ENCODE data around the gene PDE6H.

Gene PDE6H

DNA sequence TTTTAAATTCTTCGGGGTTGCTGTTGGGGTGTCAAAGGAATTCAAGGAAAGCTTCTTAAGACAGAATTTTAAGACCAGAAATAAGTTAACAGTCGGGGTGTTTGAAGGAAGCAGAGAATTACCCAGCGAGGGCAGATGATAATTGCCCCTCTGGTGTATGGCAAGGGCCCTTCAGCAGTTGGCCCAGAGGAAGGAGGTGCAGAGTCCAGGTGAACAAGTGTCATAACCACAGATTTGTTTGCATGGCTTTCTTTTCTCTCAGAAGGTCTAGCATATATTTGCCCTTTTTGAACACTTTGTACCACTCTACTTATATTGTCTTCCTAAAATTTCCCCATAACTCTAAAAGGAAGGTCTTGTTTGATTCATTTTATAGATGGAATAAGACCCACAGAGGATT is 1.8 kb downstream of the PDE6H start:
- DNase-seq (ENCODE audit: low read depth in 3 of 3) = no peak

DNA sequence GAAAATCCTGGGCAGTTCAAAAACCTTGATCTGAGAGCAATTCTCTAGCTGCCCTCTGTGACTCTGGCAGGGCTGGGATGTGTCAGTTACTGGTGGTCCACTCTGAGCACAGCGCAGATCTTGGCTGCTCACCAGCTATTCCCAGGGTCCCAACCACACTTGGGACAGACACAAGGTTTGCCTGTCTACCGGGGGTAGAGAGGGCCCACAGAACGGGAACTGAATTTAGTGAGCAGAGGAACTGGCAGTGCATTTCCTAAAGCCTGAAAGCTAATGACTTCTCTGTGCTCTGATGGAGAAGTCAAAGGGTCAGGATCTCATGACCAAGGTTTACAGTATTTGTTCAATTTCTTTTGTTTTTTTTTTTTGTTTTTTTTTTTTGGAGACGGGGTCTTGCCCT is 2.6 kb downstream of the PDE6H start:
- no peak for DNase-seq (ENCODE audit: low read depth in 3 of 3)

DNA sequence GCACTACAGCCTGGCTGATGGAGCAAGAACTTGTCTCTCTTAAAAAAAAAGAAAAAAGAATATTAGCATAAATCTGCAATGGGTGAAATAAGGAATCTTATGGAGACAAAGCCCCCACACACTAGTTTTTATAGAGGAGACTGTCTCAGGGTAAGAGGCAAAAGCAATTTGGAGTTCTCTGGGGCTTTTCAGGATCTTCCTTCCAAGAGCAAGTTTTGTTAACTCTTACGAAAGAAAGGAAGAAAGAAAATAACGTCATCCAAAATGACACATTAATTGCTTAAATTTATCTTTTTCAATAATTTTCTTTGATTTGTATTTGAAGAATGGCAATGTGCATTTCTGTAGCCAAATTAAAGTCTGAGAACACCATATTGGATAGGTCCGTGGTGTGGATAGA is 3.8 kb downstream of the PDE6H start:
- no peak for DNase-seq (ENCODE audit: low read depth in 3 of 3)

DNA sequence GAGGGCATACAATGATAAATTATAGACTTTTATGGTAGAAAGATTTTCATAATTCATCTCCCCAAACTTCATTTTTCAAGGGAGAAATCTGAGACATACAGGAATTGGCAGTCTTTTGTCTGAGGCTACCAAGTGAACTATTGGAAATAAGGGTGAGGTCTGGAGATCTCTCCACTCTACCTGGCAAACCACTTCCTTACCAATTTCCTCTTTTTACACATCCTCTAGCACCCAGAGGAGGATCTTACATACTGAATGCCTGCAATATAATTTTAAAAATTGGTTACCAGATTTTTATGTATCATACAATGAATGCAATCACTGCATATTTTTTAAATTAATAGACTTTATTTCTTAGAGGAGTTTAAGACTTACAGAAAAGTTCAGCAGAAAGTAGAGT is 6.6 kb downstream of the PDE6H start:
- no peak for DNase-seq (ENCODE audit: low read depth in 3 of 3)

DNA sequence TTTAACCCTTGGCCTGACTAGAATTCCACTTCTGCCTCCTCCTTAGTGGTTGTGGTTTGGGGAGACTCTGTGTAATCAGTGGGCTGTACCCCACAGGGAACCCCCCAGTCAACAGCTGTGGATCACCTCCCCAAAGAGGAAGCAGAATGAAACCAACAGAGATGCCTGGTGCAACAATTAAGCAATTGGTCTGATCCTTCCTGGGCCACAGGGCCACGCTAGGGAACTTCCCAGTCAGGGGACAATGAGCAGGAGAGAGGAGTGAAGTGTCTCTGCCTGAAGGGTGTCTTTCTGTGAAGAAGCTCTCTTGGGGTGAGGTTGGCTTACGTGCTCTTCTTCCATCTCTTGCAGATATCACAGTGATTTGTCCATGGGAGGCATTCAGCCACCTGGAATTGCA is 8.2 kb downstream of the PDE6H start:
- DNase-seq (ENCODE audit: low read depth in 3 of 3) = no peak

DNA sequence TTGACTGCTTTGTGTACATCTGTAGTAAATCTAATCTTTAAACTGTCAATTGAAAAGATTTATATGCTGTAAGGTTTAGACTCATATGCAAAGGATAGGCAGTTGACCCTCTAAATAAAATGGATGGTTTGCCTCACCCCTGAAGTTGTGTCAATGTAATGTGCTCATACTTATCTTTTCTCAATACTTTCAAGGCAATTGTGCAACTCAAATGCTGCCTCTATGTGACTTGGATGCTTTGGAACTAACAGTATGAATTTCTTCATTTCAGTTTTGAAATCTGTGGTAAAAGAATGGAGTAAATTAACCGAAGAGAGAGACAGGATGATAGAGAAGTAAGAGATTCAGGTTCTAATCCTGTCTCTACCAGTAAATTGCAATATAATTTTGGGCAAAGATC is 9.7 kb downstream of the PDE6H start:
- no peak for DNase-seq (ENCODE audit: low read depth in 3 of 3)

DNA sequence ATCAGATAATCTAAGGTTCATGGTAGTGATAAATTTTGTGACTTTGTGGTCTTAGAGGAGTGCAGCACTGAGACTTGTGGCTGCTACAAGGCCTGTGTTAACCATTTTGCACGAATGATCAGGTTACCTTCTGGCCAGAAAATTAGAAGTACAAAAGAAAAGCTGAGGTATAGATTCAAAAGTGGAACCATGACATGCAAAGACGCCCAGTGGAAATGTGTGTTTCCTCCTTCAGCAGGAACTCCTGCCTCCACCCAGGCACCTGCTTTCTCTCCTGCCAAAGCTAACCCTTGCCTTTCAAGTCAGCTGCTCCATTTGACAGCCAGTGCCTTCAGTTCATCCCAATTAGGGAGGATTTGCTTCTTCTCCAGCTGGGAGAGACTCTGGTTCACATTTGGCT is 10.1 kb downstream of the PDE6H start:
- no peak for DNase-seq (ENCODE audit: low read depth in 3 of 3)

DNA sequence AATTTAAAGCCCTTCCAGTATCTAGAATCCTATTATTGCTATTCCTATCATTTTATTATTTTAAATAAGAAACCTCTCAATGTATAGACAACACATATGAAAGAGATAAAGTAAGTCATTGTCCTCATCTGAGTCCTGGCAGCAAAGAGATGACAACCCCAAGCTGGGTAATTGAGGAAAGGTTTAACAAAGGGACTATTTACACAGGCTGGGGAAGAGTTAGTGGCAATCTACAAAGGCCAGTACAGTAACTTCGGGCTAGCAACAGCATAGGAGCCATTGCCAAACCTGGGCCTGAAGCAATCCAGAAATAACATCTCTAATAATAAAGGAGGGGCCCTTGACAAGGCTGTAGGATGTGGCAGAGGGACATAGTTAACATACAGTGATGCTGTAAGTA is 11.2 kb downstream of the PDE6H start:
- no peak for DNase-seq (ENCODE audit: low read depth in 3 of 3)

DNA sequence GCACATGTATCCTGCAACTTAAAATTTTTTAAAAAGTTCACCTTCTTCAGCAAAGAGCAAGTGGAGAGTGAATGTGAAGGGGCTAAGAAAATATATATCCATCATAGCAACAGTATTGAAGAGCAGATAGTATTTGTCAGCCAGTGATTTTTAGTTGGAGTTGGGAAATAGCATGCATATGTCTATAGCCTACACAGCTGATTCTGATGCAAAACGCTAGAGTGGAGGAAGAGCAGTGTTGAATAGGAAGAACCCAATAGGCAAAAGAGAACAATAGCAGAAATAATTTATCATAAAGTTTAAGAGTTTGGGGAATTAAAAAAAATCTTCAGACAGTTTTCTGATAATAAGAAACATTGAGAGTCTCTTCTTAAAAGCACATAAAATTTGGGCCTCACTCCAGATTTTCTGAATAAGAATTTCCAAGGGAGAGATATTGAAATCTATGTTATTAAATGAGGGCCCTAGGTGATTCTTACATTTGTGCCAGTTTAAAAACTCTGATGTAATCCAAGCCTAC is 12.0 kb downstream of the PDE6H start:
- DNase-seq (ENCODE audit: low read depth in 3 of 3) = no peak

DNA sequence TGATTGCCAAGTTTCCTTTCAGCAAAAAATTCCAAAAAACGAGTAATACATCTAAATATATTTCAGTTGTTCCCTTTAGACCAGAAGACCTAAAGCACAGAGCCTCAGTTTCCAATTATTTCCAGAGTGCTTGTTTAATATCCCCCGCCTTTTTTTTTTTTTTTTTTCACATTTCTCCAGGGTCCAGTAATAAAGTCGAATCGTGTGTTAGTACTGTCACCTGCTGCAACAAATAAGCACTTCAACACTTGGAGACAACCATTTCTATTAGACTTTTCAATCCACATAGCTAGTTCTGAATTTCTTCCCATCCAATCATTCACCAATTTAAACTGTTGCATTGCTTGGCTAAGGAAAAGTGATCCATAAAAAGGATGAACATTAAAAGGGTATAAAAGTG is 13.6 kb downstream of the PDE6H start:
- no peak for DNase-seq (ENCODE audit: low read depth in 3 of 3)

DNA sequence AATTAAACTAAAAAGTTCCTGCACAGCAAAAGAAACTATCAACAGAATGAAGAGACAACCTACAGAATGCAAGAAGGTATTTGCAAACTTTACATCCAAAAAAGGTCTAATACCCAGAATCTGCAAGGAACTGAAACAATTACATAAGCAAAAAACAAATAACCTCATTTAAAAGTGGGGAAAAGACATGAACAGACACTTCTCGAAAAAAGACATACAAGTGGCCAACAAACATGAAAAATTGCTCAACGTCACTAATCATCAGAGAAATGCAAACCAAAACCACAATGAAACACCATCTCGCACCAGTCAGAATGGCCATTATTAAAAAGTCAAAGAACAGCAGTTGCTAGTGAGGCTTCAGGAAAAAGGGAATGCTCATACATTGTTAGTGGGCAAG is 15.2 kb downstream of the PDE6H start:
- no peak for DNase-seq (ENCODE audit: low read depth in 3 of 3)

DNA sequence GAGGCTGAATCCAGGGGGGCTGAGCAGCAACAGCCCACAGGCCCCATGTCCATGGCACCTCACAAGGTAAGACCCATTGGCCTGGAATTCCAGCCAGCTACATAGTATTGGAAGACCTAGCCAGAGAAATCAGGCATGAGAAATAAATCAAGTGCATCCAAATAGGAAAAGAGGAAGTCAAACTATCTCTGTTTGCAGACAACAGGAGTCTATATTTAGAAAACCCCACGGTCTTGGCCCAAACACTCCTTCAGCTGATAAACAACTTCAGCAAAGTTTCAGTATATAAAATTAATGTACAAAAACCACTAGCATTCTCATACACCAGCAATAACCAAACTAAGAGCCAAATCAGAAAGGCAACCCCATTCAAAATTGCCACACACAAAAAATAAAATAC is 16.9 kb downstream of the PDE6H start:
- DNase-seq (ENCODE audit: low read depth in 3 of 3) = no peak

DNA sequence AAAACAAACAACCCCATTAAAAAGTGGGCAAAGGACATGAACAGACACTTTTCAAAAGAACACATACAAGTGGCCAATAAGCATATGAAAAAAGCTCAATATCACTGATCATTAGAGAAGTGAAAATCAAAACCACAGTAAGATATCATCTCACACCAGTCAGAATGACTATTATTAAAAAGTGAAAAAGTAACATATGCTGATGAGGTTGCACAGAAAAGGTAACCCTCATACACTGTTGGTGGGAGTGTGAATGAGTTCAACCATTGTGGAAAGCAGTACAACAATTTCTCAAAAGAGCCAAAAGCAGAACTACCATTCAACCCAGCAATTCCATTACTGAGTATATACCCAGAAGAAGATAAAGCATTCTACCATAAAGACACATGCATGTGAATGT is 18.2 kb downstream of the PDE6H start:
- no peak for DNase-seq (ENCODE audit: low read depth in 3 of 3)

DNA sequence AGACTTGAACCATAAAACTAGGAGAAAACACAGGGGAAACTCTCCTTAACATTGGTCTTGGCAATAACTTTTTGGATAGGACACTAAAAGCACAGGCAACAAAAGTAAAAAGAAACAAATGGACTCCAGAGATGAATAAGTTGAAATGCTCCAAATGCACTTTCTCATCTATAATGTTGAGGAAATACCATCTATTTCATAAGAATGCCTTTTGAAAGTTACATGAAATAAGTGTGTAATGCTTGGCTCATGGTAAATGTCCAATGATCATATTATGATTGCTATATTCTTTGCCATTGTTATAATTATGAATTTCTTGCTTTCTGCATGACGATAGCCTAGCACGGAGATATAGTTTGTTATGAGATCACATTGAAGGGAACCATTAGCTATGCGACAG is 19.8 kb downstream of the PDE6H start:
- no peak for DNase-seq (ENCODE audit: low read depth in 3 of 3)

DNA sequence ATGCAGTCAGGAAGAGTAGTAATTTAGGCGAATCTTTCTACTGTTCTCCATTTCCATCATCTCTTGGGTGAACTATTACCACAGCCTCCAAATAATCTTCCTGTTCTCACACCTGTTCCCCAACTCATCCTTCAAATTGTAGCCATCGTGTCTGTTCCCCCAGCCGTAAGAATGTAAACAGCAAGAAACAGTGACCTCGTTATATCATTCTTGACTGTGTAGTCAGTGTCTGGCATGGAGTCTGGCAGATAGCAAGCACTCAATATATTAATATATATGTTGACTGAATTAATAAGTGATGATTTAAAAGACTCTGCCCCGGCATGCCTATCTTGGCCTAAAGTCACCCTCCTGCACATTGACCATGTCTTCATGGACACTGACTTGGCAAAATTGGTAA is 20.3 kb downstream of the PDE6H start:
- DNase-seq (ENCODE audit: low read depth in 3 of 3) = no peak

DNA sequence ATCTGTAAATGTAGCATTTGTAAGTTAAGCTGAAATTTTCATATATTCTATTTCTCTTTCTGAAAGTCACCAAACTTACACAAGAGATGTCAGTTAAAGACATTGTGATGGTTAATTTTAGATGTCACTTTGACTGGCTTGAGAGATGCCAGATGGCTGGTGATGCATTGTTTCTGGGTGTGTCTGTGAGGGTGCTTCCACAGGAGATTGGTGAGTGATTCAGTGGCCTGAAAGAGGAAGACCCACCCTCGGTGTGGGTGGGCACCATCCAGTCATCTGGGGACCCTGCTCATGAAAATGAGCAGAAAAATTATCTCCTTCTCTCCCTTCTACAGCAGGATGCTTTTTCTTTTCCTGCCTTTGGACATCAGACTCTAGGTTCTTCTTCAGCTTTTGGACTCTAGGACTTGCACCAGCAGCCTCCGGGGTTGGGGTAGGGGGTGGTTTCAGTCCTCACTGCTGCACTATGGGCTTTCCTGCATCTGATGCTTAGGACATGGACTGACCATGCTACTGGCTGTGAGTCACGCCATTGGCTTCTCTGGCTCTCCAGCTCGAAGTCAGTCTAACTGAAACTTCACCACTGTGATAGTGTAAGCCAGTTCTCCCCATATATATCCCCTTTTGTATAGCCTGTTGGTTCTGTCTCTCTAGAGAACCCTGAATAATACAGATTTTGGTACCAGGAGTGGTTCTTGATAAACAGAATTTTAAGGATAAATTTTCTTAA is 20.9 kb downstream of the PDE6H start:
- DNase-seq (ENCODE audit: low read depth in 3 of 3) = peak in 1 of 3 donors; percentile 5

DNA sequence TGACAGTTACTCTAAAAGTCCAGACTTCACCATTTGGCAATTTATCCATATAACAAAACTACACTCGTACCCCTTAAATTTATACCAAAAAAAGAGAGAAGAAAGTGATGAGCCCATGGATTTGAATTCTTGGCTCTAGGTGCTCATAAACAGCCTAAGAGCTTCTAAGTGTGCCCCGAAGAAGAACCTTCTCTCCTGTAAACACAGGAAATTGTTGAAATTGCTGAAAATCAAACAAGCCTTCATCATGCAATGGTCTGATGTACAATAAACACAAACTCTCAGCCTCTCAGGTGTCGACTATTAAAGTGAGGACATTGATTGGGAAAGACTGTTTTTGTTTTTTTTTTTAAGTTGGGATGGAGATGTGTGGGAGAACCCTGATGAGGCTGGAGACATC is 21.8 kb downstream of the PDE6H start:
- DNase-seq (ENCODE audit: low read depth in 3 of 3) = no peak

DNA sequence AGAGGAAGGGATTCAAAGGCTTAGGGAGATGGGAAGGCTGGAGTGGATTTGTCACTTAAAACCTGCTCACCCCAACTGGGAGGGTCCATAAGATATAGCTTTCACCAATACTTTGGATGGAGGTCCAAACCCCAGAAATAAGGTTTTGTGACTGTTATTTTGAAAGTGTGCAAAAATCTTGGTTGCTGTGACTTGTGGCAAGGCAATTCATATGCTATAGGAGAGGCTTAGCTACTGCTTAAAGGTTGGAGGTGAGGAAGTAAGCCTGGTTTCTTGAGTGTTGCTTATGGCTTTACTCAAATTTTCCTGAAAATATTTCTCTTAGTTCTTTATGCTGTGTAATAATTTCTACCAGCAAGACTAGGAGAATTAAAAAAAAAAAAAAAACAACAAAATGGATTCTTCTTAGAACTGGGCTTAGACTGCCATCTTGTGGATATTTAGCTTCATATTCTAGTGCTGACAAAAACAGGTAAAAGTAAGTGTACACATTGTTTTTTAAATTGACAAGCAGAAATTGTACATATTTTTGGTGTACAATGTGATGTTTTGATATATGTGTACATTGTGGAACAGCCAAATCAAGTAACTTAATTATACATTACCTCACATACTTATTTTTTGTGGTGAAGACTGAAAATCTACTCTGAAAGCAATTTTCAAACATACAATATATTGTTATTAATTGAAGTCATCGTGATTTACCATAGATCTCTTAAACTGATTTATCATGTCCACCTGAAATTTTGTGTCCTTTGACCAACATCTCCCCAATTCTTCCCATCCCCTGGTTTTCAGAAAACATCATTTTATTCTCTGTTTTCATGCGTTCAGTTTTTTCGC is 23.0 kb downstream of the PDE6H start:
- no peak for DNase-seq (ENCODE audit: low read depth in 3 of 3)

DNA sequence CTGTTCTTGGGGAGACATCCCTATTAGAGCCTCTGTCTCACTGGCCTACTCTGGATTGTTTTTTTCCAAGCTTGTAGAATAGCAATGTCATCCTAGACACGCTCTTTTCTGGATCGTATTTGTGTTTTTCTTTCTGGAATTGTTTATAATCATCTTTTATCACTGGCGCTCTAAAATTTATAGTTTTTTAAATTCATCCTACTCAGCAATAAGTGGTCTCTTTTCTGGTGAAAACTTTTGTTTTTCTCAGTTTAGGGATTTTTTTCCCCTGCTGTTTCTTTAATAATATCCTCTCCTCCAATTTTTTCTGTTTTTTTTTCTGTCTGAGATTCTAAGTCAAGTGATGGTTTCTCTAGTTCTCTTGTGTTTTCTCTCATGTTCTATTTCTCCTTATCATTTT is 25.2 kb downstream of the PDE6H start:
- no peak for DNase-seq (ENCODE audit: low read depth in 3 of 3)

DNA sequence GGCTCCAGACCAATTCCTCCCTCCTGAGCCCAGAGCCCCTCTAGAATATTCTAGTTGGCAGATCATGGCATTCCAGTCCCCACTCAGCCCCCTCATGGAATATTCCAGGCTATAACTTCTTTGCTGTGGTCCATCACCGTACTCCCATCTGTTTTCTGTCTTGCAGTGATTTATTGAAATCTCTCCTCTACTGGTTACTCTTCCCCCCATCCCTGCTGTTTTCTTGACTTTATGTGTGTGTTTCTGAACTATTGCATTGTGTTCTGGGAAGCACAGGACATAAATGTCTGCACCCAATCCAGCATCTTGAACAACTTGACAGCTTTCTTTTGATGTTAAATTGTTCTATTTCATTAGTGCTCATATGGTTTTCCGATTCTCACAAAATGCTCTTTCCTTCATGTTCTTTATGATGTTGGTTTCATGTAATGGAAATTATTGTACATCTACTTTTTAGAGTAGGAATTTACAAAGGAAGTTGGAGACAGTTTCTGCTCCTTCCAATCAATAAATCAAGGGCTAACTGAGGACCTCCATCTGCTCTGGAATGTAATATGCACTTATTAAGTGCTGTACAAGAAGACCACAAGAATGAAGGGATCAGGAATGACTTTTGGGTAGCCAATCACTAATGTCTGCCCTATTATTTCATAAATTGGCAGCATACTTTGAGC is 26.3 kb downstream of the PDE6H start:
- DNase-seq (ENCODE audit: low read depth in 3 of 3) = no peak

DNA sequence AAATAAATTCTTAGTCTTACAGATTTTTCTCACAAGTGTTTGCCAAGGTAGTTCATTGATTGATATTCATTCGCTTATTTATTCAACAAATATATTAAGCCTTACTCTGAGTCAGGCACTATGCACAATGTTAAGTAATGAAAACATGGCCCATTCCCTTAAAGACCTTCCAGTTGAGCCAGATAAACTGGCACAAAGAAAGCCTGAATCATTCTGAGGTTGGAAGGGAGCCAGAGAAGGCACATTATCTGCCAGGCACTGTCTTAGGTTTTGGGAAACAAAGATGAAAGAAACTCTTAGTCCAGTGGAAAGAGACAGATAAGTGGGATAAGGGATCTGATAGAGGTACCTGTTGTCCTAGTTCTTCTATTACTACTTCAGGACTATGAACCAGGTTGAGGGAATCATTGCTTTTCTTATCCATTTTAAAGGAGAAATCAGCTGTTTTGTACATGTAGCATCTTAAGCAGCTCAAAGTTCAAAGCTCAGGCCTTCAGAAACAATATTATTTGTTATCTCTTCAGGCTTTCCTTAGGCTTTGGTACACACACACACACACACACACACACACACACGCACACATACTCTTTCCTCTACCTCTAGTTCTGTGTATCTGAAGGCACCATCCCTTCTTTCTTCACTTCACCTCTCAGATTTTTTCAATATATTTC is 27.0 kb downstream of the PDE6H start:
- DNase-seq (ENCODE audit: low read depth in 3 of 3) = no peak

DNA sequence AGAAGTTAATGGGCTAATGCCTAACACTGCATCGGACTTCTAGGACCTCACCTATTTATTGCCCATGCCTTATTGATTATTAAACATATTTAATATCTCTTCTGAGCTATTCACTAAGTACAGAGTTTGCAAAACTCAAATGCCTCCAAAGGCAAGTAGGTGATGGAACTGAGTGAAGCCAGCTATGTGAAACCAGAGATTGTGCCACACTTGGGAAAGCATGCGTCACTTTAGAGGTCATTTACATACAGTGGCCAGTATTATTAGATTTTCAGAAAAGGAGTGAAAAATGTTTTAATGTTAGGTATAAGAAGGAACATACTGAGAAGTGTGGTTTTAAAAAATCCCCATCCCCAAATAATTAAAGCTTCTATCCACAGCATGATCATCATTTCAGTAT is 27.7 kb downstream of the PDE6H start:
- no peak for DNase-seq (ENCODE audit: low read depth in 3 of 3)

Data from stimulated activated CD4-positive, alpha-beta T cell treated with anti-CD3 and anti-CD28 coated beads, TNF-alpha, amount 100 ng/mL, for 48 hours (primary cell).